Measurements from ENCODE around the gene SULF2.

DNA sequence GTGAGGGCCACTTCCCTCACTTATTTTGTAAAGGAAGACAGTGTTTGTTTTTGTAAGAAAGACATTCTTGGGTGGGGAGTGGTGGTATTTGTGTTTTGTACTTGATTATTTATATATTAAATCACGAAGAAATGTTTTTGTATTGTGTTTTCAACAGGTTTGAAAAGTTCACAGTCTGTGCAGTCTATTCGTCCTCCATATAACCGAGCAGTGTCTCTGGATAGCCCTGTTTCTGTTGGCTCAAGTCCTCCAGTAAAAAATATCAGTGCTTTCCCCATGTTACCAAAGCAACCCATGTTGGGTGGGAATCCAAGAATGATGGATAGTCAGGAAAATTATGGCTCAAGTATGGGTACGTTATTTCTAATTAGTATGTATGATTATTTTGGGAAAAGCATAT is 146.4 kb downstream of the SULF2 start:
- TF ChIP-seq, protein P1, sequence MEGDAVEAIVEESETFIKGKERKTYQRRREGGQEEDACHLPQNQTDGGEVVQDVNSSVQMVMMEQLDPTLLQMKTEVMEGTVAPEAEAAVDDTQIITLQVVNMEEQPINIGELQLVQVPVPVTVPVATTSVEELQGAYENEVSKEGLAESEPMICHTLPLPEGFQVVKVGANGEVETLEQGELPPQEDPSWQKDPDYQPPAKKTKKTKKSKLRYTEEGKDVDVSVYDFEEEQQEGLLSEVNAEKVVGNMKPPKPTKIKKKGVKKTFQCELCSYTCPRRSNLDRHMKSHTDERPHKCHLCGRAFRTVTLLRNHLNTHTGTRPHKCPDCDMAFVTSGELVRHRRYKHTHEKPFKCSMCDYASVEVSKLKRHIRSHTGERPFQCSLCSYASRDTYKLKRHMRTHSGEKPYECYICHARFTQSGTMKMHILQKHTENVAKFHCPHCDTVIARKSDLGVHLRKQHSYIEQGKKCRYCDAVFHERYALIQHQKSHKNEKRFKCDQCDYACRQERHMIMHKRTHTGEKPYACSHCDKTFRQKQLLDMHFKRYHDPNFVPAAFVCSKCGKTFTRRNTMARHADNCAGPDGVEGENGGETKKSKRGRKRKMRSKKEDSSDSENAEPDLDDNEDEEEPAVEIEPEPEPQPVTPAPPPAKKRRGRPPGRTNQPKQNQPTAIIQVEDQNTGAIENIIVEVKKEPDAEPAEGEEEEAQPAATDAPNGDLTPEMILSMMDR (IDR thresholded peaks at IDR 0.05) = no peak
- no peak for TF ChIP-seq EZH2 (IDR thresholded peaks at IDR 0.05)
- TF ChIP-seq EZH2phosphoT487 (IDR thresholded peaks at IDR 0.05) = no peak
